GM12891 (cell line): ENCODE data around the gene PHACTR3.

ENCODE experiments used
- POLR2A ChIP-seq: IDR thresholded peaks from 2 replicates; pipeline ENCODE4 v1.6.1; 2011; ENCODE audit warnings: low read depth, low read length, control low read depth
- SPI1 ChIP-seq: IDR thresholded peaks from 2 replicates; pipeline ENCODE4 v1.6.1; 2011; ENCODE audit warnings: low read depth, low read length, control low read depth

DNA sequence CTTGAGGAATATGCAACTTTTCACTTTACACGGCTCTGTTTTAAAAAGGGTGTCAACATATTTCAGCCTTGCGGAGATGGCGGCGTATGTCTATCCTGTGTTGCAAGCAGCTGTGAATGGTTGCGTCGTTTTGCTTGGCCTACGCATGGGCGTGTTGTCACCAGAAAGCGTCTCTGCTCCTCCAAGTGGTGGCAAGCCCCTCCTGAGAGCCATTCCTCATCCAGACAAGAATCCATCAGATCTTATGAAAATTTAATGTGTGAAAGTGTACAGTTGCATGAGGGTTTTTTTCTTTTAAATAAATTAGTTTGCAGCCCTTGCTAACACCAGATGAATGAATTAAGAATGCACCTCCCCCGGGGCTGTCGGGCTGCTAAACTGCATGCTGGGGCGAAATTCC lies 114.4 kb downstream of the PHACTR3 start:
- TF ChIP-seq SPI1, result no peak
- TF ChIP-seq POLR2A, result no peak
